UCSD-AML1 (cell line): ENCODE results near the gene JMJD4.

Experiments
- DNase-seq: peaks from one replicate; lab custom pipeline; 2025; ENCODE audit not compliant: unreplicated experiment; lab: John Stamatoyannopoulos, UW

JMJD4 gene

GRCh38 chr1:227769047-227769935 lies 34.2 kb upstream of the JMJD4 start:
- DNase-seq, result no peak

DNA sequence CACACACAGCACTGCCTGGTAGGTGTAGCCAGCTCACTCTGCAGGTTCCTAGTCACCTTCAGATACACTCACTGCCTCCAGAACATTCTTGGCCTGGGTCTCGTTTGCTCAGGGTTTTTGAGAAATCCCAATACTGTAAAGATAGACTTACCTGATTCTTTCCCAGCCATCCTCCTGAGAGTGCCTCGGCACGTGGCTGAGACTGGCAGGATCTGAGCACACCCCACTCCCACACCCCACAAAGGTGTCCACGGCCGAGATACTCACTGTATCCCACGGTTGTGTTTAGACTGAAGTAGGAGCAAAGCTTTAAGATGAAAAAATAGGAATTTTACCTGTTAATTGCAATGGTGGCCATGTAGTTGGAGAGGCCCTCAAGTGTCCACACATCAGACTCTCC lies 33.5 kb upstream of the JMJD4 start:
- DNase-seq, result no peak

DNA sequence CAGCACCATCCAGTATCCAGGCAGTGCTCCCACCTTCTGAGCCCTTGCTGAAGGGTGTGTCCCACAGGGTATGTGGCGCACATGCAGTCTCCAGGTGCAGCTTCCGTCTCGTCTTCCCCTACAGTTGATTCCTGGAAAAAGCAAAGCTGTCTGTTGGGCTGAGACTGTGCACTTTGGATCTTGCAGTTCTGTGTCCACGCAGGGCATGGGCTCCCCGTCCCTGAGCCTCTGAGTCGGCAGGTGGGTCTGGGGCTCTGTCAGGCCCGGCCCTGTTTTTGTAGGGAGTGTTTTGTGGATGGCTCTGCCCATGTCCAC lies 33.0 kb upstream of the JMJD4 start:
- DNase-seq, result no peak

DNA sequence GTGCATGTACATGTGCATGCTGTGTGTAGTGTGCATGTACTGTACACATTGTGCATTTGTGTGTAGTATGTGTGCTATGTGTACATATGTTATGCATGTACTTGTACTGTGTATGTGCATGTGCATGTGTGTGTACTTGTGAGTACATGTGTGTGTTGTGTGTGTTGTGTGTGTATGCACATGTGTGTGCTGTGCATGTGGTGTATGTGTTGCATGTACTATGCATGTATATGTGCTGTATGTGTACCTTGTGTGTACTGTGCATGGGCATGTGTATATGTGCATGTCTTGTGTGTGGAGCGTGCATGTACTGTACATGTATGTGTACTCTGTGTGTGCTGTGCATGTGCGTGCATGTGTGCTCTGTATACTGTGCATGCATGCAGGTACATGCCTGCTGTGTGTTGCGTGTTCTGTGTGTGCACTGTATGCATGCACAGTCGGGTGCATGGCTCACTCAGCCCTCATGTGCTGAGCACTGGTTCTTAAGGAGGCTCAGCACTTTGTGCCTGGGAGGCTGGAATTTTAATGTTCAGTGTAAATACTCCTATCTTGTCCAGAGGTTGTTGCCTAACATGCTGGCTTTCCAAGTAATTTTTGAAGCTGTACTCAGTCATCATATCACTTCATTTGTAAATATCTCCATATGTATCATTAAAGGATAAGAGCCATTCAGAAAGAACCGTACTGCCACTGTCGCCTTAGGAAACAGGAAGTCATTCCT lies 32.5 kb upstream of the JMJD4 start:
- DNase-seq, result no peak

- DNase-seq, result no peak
Observed at GRCh38 chr1:227766653-227767277, 31.7 kb upstream of the JMJD4 start.

DNA sequence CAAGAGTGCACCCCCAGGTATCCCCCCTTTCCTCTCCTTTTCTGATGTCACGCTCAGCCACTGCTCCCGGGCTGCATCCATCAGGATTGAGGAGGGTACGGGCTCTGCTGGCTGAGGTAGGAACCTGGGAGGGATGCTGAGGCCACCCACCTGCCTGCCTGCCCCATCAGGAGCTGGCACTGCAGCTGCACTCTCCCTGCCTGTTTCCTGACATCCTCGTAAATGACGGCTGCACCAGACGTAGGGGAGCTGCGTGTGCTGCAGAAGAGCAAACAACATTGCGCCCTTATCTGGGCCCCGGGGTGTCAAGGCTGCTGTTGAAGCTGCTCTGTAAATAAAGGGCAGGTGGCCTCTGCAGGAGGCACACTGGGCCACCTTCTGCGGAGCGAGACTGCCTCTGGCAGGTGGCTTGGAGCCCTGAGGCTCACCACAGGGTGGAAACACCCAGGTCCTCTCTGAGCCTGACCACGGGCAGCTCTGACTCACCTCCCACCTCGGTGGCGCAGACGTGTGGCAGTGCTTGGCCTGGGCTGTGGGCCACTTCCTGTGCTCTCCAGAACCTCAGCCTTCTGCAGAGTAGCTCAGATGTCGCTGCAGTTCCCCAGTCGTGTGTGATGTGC lies 31.0 kb upstream of the JMJD4 start:
- peak; percentile 47 for DNase-seq

DNA sequence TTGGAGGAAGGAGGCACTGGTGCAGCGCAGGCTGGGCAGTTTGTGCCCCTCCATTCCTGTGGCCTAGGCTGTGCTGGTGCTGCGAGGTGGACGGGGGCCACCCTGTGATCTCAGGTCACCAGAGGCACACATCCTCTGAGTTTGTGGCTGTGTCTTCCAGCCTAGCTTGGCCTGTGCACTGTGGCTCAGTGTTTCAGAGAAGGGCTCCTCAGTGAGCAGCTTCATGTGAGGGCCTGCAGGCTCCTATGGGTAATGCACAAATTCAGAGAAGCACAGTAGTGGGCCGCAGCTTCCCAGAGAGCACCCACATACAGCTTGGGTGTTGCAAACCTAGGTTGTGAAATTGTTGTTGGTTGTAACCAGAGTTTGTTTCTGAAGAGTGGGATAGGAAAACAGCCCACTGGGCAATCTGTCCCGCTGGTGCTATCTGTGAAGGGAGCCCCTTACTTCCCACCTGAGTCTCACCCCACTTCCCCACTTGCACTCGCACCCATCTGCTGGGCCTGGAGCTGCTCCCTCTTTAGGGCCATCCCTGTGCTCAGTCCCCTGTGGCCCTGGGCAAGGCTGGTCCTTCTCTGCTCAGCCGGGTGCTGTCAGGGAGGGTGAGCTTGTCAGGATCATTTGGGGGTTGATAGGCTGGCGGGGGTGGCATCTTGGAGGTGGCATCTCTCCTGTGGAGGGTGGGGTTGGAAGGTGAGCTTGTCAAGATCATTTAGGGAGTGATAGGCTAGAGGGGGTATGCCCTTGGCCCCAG lies 30.3 kb upstream of the JMJD4 start:
- DNase-seq, result no peak

GRCh38 chr1:227764019-227764391 lies 28.9 kb upstream of the JMJD4 start:
- DNase-seq, result no peak

DNA sequence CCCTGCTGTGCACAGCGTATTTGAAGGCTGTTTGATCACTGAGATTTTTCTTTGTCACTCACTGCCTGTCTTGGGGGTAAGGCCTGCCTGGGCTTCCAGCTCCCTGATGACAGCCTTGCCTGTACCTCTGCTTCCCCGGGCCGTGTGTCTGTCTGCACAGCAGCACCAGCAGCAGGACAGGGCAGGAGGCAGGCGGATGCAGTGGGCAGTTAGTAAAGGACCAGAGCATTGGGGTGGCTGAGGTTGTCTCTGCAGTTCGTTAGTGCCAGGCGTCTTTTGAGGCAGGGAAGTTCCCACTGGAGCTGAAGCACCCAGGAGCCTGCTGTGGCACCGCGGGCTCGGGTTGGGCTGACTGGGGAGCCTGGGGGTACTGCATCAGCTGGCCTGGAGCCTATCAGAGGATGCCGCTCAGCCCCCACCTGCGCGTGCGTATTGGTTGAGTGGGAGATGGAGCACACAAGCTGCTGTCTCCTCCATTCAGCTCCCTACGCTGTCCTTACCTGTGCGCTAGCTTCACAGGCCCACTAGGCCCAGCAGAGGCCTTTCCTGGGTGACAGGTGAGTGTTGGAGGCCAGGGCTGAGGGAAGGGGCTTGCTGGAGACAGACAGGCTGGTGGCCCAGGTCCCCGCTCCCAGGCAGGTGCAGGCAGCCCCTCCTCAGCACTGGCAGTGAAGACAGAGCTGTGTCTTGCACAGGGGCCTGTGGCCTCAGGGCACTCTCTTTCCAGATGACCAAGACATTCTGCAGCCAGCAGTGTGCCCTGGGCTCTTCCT lies 28.3 kb upstream of the JMJD4 start:
- no peak for DNase-seq

DNA sequence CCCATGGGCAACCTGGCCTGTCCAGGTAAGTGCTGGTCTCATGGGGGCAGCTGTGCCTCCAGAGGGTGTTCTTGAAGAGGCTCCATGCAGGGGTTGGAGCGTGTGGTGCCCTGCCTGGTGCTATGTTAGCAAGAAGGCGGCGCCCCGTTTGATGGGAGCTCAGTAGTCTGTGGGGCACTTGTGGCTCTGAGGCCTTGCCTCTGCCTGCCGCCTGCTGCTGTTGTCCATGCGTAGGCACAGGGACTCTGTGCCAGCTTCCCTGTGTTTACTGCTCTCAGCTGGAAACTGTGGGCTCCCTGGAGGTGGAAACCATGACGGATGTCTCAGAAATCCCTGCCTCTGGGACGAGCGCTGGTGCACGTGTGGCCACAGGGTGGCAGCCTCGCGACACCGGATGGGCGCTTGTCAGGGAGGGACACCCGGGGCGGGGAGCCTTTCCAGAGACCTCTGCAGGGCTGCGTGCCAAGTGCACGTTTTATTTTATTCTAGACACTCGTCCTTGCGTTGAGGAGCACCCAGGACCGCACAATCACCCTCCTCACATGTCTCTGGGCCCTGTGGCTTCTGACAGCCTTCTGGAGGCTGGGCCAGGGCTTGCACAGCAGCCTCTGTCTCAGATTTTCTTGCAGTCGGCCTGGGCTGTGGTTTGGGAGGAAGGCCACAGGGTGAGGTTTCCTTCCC lies 27.3 kb upstream of the JMJD4 start:
- DNase-seq, result peak; percentile 80

- DNase-seq, result no peak
Observed at GRCh38 chr1:227761621-227762230, 26.6 kb upstream of the JMJD4 start.

GRCh38 chr1:227760377-227760776 lies 25.3 kb upstream of the JMJD4 start:
- DNase-seq, result no peak

GRCh38 chr1:227759341-227760300 lies 24.5 kb upstream of the JMJD4 start:
- DNase-seq, result no peak

- DNase-seq, result no peak
Observed at GRCh38 chr1:227758366-227758765, 23.3 kb upstream of the JMJD4 start.

- no peak for DNase-seq
Observed at GRCh38 chr1:227757781-227758180, 22.7 kb upstream of the JMJD4 start.

DNA sequence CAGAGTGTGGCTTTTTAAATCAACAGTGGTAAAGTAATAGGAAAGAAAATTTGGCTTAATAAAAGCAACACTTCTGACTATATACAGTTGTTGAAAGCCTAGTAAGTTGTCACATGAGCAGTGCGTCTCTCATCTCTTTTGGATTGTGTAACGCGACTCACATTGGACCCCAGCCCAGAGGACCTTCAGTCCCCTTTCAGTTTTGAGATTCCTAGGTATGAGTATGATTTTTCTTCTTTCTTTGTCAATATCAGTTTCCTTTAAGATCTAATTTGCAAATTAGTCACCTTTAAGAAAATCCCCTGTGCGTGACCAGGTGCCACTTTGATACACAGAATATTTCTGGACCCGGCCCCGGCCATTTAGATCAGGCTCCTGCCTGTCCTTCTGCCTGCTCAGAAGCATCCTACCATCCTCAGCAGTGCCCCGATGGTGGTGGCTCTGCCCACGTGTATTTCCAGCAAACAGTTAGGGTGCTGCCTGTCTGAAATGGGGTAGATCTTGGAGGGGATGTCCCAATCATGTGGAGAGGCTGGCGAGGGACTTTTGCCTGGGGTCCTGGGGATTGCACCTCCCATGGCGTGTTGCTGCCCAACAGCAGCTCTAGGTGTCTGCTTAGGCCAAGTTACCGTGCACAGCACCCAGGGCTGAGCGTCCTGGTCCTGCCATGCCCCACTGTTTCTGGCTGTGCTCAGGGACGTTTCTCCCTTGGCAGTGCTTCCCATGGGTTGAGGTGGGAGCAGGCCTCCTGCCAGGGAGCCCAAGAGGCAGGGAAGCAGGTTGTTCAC lies 21.3 kb upstream of the JMJD4 start:
- DNase-seq, result no peak

- no peak for DNase-seq
Observed at GRCh38 chr1:227754958-227755357, 19.9 kb upstream of the JMJD4 start.
